ENCODE data around the gene GCGR. TPM values are rescaled to one million over a fixed set of nuclear protein-coding genes. Genes with fewer than 3 reads are reported as not detected.
A peak's percentile ranks its signal among the peaks of the same experiment; 100 is the strongest.

The GCGR gene
- total and polyA plus RNA-seq, 2 of the 13 experiments (the other 11 are each of a cell fraction or from before 2014, with no cell fraction given), result 0.04 to 0.13 TPM

- peak; percentile 60 for TF ChIP-seq ARID5B (CRISPR knock-in tag; IDR thresholded peaks at IDR 0.05)
- no peak for TF ChIP-seq RAD21 (CRISPR knock-in tag; IDR thresholded peaks at IDR 0.05)
- no peak for TF ChIP-seq ZNF329 (CRISPR knock-in tag; IDR thresholded peaks at IDR 0.05; ENCODE audit: low read depth)
- TF ChIP-seq TFAP4 (IDR thresholded peaks at IDR 0.05; ENCODE audit: borderline replicate concordance, low read depth), result no peak
- no peak for TF ChIP-seq HNRNPH1 (optimal IDR thresholded peaks at IDR 0.05; ENCODE audit: low read depth, low read length)
- no peak for TF ChIP-seq GPBP1L1 (CRISPR knock-in tag; IDR thresholded peaks at IDR 0.05)
- TF ChIP-seq E2F1 (CRISPR knock-in tag; IDR thresholded peaks at IDR 0.05), result no peak
- no peak for TF ChIP-seq ZNF251 (CRISPR knock-in tag; IDR thresholded peaks at IDR 0.05)
- TF ChIP-seq ZFP37 (CRISPR knock-in tag; IDR thresholded peaks at IDR 0.05; ENCODE audit: borderline replicate concordance), result no peak; the same call in 1 of the 2 replicates
- TF ChIP-seq XBP1 (CRISPR knock-in tag; IDR thresholded peaks at IDR 0.05), result no peak
- TF ChIP-seq SP2 (CRISPR knock-in tag; IDR thresholded peaks at IDR 0.05), result no peak
- no peak; the same call in 1 of the 2 replicates for TF ChIP-seq TARDBP (CRISPR knock-in tag; IDR thresholded peaks at IDR 0.05)
- 0 out of 2 replicates have a peak, but pooled peaks have one; percentile 41 for TF ChIP-seq SPEN (CRISPR knock-in tag; IDR thresholded peaks at IDR 0.05; ENCODE audit: low read depth)
- 0 out of 2 replicates have a peak, but pooled peaks have one; percentile 53 for TF ChIP-seq HMG20B (CRISPR knock-in tag; conservative IDR thresholded peaks at IDR 0.05)
- TF ChIP-seq ONECUT2 (CRISPR knock-in tag; IDR thresholded peaks at IDR 0.05), result no peak
- TF ChIP-seq JARID2 (CRISPR knock-in tag; IDR thresholded peaks at IDR 0.05; ENCODE audit: insufficient replicate concordance), result no peak
- no peak for TF ChIP-seq NFATC3 (CRISPR knock-in tag; IDR thresholded peaks at IDR 0.05)
- TF ChIP-seq ZNF362 (CRISPR knock-in tag; IDR thresholded peaks at IDR 0.05; ENCODE audit: borderline replicate concordance), result no peak
- no peak for TF ChIP-seq ADNP (CRISPR knock-in tag; IDR thresholded peaks at IDR 0.05)
- no peak for TF ChIP-seq AGO2 (optimal IDR thresholded peaks at IDR 0.05; ENCODE audit: low read depth, low read length)
These were observed 11.0 kb downstream of the GCGR start (continued) for GRCh38 chr17:81814748-81815645.

Data from HepG2 (cell line).